ENCODE data around the gene FAT4.

DNA sequence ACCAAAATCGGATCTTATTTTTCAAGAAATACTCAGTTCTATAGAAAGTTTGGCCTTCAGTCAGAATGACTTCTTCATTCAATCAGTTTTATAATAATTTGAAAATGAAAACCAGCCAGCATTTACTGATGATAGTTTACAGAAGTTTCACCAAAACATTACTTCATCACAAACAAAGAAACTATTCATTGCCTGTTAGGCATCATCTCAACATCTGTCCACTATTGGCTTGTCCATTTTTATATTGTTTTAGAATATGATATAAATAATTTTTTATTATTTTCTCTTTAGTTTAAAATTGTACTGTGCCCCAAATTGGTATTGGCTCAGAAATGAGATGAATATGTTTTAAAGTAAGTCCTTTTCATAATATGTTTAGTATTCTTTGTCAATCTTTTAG is 38.4 kb downstream of the FAT4 start:
- TF ChIP-seq POLR2A (IDR thresholded peaks at IDR 0.05): no peak
- TF ChIP-seq, protein P1, sequence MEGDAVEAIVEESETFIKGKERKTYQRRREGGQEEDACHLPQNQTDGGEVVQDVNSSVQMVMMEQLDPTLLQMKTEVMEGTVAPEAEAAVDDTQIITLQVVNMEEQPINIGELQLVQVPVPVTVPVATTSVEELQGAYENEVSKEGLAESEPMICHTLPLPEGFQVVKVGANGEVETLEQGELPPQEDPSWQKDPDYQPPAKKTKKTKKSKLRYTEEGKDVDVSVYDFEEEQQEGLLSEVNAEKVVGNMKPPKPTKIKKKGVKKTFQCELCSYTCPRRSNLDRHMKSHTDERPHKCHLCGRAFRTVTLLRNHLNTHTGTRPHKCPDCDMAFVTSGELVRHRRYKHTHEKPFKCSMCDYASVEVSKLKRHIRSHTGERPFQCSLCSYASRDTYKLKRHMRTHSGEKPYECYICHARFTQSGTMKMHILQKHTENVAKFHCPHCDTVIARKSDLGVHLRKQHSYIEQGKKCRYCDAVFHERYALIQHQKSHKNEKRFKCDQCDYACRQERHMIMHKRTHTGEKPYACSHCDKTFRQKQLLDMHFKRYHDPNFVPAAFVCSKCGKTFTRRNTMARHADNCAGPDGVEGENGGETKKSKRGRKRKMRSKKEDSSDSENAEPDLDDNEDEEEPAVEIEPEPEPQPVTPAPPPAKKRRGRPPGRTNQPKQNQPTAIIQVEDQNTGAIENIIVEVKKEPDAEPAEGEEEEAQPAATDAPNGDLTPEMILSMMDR (IDR thresholded peaks at IDR 0.05): no peak
